A549 (cell line): ENCODE data around the gene SLC16A1.

Experiments used
- CBX2 ChIP-seq: fragments of 200-600 bp; sonication (generic); IDR thresholded peaks from 2 replicates; pipeline ENCODE4 v1.6.1; 2016; ENCODE audit warnings: low read depth, mild to moderate bottlenecking, borderline replicate concordance
- CBX8 ChIP-seq: fragments of 200-600 bp; sonication (generic); IDR thresholded peaks from 2 replicates; pipeline ENCODE4 v1.6.1; 2016
- CHD2 ChIP-seq: fragments of 150-350 bp; IDR thresholded peaks from 2 replicates; pipeline ENCODE4 v1.6.1; 2014; ENCODE audit warnings: low read length; ENCODE audit not compliant: partially characterized antibody
- ESRRA ChIP-seq: fragments of 150-350 bp; IDR thresholded peaks from 2 replicates; pipeline ENCODE4 v1.6.1; 2014; ENCODE audit warnings: mild to moderate bottlenecking, low read length, borderline replicate concordance
- MYC ChIP-seq: IDR thresholded peaks from 2 replicates; pipeline ENCODE4 v1.6.1; 2012; ENCODE audit warnings: mild to moderate bottlenecking, inconsistent platforms, low read length, improper control_type of control experiment, borderline replicate concordance
- RAD21 ChIP-seq, 2 experiments: fragments of >200 bp in 1 of 2; sonication (Bioruptor Twin) in 1 of 2; formaldehyde crosslinking in 1 of 2; IDR thresholded peaks in 1 of 2; conservative IDR thresholded peaks in 1 of 2; 2 replicates in 1 of 2; 3 replicates in 1 of 2; pipeline ENCODE4 v1.6.1; 2012 to 2018; ENCODE audit warnings: inconsistent platforms in 1 of 2
- TF ChIP-seq, protein P1 (sequence below): fragments of 200-600 bp; sonication (generic); IDR thresholded peaks from 2 replicates; pipeline ENCODE4 v1.6.1; 2016; ENCODE audit warnings: antibody characterized with exemption, mild to moderate bottlenecking, moderate library complexity
- TF ChIP-seq, protein P2 (sequence below): fragments of >200 bp; sonication (Bioruptor Twin); formaldehyde crosslinking; IDR thresholded peaks from 3 replicates; pipeline ENCODE4 v1.5.1; 2016

DNA sequence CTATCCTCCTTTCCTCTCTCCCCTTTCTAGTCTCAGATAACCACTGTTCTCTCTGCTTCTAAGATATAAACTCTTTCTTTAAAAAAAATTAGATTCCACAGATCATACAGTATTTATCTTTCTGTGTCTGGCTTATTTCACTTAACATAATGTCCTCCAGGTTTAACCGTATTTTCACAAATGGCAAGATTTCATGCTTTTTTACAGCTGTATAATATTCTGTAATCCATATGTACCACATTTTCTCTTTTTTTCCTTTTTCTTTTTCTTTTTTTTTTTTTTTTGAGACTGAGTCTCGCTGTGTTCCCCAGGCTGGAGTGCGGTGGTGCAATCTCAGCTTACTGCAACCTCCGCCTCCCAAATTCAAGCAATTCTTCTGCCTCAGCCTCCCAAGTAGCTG is 5.1 kb upstream of the SLC16A1 start:
- TF ChIP-seq CBX2: no peak
- TF ChIP-seq CBX8: no peak
- TF ChIP-seq ESRRA: no peak
- no peak for TF ChIP-seq CHD2
- no peak for TF ChIP-seq RAD21 (conservative IDR thresholded peaks at IDR 0.05 in 1 of 2, IDR thresholded peaks at IDR 0.05 in 1 of 2)
- TF ChIP-seq, protein P1, sequence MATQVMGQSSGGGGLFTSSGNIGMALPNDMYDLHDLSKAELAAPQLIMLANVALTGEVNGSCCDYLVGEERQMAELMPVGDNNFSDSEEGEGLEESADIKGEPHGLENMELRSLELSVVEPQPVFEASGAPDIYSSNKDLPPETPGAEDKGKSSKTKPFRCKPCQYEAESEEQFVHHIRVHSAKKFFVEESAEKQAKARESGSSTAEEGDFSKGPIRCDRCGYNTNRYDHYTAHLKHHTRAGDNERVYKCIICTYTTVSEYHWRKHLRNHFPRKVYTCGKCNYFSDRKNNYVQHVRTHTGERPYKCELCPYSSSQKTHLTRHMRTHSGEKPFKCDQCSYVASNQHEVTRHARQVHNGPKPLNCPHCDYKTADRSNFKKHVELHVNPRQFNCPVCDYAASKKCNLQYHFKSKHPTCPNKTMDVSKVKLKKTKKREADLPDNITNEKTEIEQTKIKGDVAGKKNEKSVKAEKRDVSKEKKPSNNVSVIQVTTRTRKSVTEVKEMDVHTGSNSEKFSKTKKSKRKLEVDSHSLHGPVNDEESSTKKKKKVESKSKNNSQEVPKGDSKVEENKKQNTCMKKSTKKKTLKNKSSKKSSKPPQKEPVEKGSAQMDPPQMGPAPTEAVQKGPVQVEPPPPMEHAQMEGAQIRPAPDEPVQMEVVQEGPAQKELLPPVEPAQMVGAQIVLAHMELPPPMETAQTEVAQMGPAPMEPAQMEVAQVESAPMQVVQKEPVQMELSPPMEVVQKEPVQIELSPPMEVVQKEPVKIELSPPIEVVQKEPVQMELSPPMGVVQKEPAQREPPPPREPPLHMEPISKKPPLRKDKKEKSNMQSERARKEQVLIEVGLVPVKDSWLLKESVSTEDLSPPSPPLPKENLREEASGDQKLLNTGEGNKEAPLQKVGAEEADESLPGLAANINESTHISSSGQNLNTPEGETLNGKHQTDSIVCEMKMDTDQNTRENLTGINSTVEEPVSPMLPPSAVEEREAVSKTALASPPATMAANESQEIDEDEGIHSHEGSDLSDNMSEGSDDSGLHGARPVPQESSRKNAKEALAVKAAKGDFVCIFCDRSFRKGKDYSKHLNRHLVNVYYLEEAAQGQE: no peak
- TF ChIP-seq, protein P2, sequence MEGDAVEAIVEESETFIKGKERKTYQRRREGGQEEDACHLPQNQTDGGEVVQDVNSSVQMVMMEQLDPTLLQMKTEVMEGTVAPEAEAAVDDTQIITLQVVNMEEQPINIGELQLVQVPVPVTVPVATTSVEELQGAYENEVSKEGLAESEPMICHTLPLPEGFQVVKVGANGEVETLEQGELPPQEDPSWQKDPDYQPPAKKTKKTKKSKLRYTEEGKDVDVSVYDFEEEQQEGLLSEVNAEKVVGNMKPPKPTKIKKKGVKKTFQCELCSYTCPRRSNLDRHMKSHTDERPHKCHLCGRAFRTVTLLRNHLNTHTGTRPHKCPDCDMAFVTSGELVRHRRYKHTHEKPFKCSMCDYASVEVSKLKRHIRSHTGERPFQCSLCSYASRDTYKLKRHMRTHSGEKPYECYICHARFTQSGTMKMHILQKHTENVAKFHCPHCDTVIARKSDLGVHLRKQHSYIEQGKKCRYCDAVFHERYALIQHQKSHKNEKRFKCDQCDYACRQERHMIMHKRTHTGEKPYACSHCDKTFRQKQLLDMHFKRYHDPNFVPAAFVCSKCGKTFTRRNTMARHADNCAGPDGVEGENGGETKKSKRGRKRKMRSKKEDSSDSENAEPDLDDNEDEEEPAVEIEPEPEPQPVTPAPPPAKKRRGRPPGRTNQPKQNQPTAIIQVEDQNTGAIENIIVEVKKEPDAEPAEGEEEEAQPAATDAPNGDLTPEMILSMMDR: no peak
- no peak for TF ChIP-seq MYC
